Left lobe of liver (tissue), 2 donors: ENCODE data around the gene PCDHGB6. TPM values are rescaled to one million over a fixed set of nuclear protein-coding genes. Genes with fewer than 3 reads are reported as not detected.
"Not testable (repeated sequence)": the region's sequence is repeated elsewhere in the genome, so short reads cannot be mapped to it uniquely, and the experiment has no call there.

Experiments
- ATAC-seq: fragments of 200-7000 bp; cut with Tn5 transposase; one replicate; pipeline ENCODE4 v1.9.1; 2020; ENCODE audit warnings: mild to moderate bottlenecking, moderate library complexity
- DNase-seq: peaks from one replicate; pipeline ENCODE4 v3.0.0-alpha.2; 2020; ENCODE audit warnings: low spot score
- total RNA-seq: library from RNA; stranded (reverse); gene quantifications from one replicate; pipeline ENCODE4 v1.2.1, GENCODE V29; 2021
- donor health status: DM: no; HTN: no; CAD: no; lungs with moderate emphysema.
- donor health status: DM: no; HTN: yes; CAD: no.

The PCDHGB6 gene
- total RNA-seq, 1 donor from 2014 or later, result 2.3 TPM

GRCh38 chr5:141387557-141388311, 20.1 kb upstream of the PCDHGB6 start, which contains the start of gene PCDHGB4:
PCDHGB4 (plus strand) TSS chr5:141387698; CDS start chr5:141387885, 187 bp downstream.
- not testable (repeated sequence) for DNase-seq
- peak; percentile 97 for ATAC-seq

- DNase-seq (no peak), ATAC-seq (no peak)
Observed at GRCh38 chr5:141388661-141389060, 19.2 kb upstream of the PCDHGB6 start.

- no peak for DNase-seq
- no peak for ATAC-seq
Observed at GRCh38 chr5:141389153-141390042, 18.4 kb upstream of the PCDHGB6 start.

- DNase-seq (no peak), ATAC-seq (no peak)
Observed at GRCh38 chr5:141392429-141393198, 15.2 kb upstream of the PCDHGB6 start, which contains the start of gene PCDHGA8. PCDHGA8 (plus strand) TSS chr5:141392633; CDS start chr5:141392814, 181 bp downstream.

- DNase-seq, result no peak
- no peak for ATAC-seq
Observed at GRCh38 chr5:141393267-141393666, 14.6 kb upstream of the PCDHGB6 start.

- not testable (repeated sequence) for DNase-seq, ATAC-seq
Observed at GRCh38 chr5:141394401-141395187, 13.2 kb upstream of the PCDHGB6 start.

GRCh38 chr5:141397756-141398551, 9.9 kb upstream of the PCDHGB6 start, which contains the start of gene PCDHGB5:
PCDHGB5 (plus strand) TSS chr5:141397947; CDS start chr5:141398128, 181 bp downstream.
- DNase-seq (peak; percentile 64), ATAC-seq (peak; percentile 99)

- DNase-seq (no peak), ATAC-seq (no peak)
Observed at GRCh38 chr5:141398608-141399007, 9.2 kb upstream of the PCDHGB6 start.

- ATAC-seq (no peak), DNase-seq (no peak)
Observed at GRCh38 chr5:141399555-141400258, 8.1 kb upstream of the PCDHGB6 start.

GRCh38 chr5:141402553-141403243, 5.1 kb upstream of the PCDHGB6 start, which contains the start of gene PCDHGA9:
PCDHGA9 (plus strand) TSS chr5:141402778; CDS start chr5:141402953, 175 bp downstream.
- ATAC-seq, result peak; percentile 66
- no peak for DNase-seq

GRCh38 chr5:141403387-141403786, 4.4 kb upstream of the PCDHGB6 start:
- no peak for DNase-seq
- ATAC-seq, result no peak

GRCh38 chr5:141409598-141410306, 1.9 kb downstream of the PCDHGB6 start:
- no peak for DNase-seq
- no peak for ATAC-seq

GRCh38 chr5:141411575-141411974, 3.8 kb downstream of the PCDHGB6 start:
- DNase-seq (no peak), ATAC-seq (no peak)

- peak; percentile 62 for DNase-seq
Observed at GRCh38 chr5:141412854-141413539, 5.2 kb downstream of the PCDHGB6 start, which contains the start of gene PCDHGA10. PCDHGA10 (plus strand) TSS chr5:141412987; CDS start chr5:141413176, 189 bp downstream.

GRCh38 chr5:141413540-141414069, 5.8 kb downstream of the PCDHGB6 start:
- no peak for DNase-seq
- peak; percentile 60 for ATAC-seq

More at GRCh38 chr5:141412854-141413539, 5.2 kb downstream of the PCDHGB6 start, which contains the start of gene PCDHGA10:
- ATAC-seq, result peak; percentile 88
